Subcutaneous adipose tissue (tissue), 4 donors: ENCODE data around the gene GBP2. TPM values are rescaled to one million over a fixed set of nuclear protein-coding genes. Genes with fewer than 3 reads are reported as not detected.

Experiments used
- CTCF ChIP-seq: fragments of 450-650 bp; IDR thresholded peaks from one replicate; pipeline ENCODE4 v1.5.1; 2016; ENCODE audit warnings: low read depth, mild to moderate bottlenecking, control low read depth, antibody characterized with exemption, moderate library complexity
- total RNA-seq, 4 donors: library from RNA; depleted of rRNA; stranded (reverse); fragments of >200 nt; gene quantifications; one replicate each; pipeline ENCODE4 v1.1.0, GENCODE V29; 2016

GBP2 gene
- total RNA-seq, 4 donors from 2014 or later, result 47.8 to 124 (median 81.0) TPM

GRCh38 chr1:89167590-89168230, 41.8 kb upstream of the GBP2 start:
- TF ChIP-seq CTCF, result no peak

- no peak for TF ChIP-seq CTCF
Measured at GRCh38 chr1:89166705-89167104, 40.8 kb upstream of the GBP2 start.

GRCh38 chr1:89165811-89166210, 39.9 kb upstream of the GBP2 start:
- TF ChIP-seq CTCF, result no peak

GRCh38 chr1:89151047-89151446, 25.1 kb upstream of the GBP2 start:
- TF ChIP-seq CTCF, result no peak

- no peak for TF ChIP-seq CTCF
Measured at GRCh38 chr1:89149976-89150375, 24.1 kb upstream of the GBP2 start.

GRCh38 chr1:89149229-89149628, 23.3 kb upstream of the GBP2 start:
- no peak for TF ChIP-seq CTCF

GRCh38 chr1:89147678-89148658, 22.1 kb upstream of the GBP2 start:
- no peak for TF ChIP-seq CTCF
